ENCODE results near the gene SUMF2. TPM values are rescaled to one million over a fixed set of nuclear protein-coding genes. Genes with fewer than 3 reads are reported as not detected.
"Not testable (repeated sequence)": the region's sequence is repeated elsewhere in the genome, so short reads cannot be mapped to it uniquely, and the experiment has no call there.

The SUMF2 gene
- polyA plus RNA-seq, 1 donor from 2014 or later = 69.3 TPM

- Histone ChIP-seq H3K4me3 (ENCODE audit: low read length) (no peak overlapping the region), H3K27ac (ENCODE audit: low read length) (no peak overlapping the region), H3K9me2 (ENCODE audit: insufficient read depth, low read length) (no peaks in the 10 kb centered on the region)
Observed at GRCh38 chr7:56030340-56030739, 33.7 kb upstream of the SUMF2 start.

DNA sequence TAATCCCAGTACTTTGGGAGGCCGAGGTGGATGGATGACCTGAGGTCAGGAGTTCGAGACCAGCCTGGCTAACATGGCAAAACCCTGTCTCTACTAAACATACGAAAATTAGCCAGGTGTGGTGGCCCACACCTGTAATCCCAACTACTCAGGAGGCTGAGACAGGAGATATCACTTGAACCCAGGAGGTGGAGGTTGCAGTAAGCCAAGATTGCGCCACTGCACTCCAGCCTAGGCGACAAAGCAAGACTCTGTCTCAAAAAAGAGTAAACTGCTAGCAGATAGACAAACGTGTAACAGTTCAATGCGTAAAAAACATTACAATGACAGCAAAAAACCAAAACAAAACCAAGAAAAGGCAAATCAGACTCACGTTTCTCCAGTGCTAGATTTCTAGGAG is 32.5 kb upstream of the SUMF2 start:
- not testable (repeated sequence) for H3K4me2 ChIP-seq (ENCODE audit: low read length); H4K20me1 ChIP-seq (ENCODE audit: insufficient read depth); H3K79me2 ChIP-seq (replicated peaks; ENCODE audit: insufficient read depth, low read length); H3F3A ChIP-seq (ENCODE audit: insufficient read depth, low read length, poor library complexity, severe bottlenecking); H3K9me2 ChIP-seq (ENCODE audit: insufficient read depth, low read length); H3K27me3 ChIP-seq (ENCODE audit: insufficient read depth, low read depth, low read length); H3K9ac ChIP-seq (ENCODE audit: low read length); H2AFZ ChIP-seq (ENCODE audit: low read depth, low read length); H3K27ac ChIP-seq (ENCODE audit: low read length); H3K4me3 ChIP-seq (ENCODE audit: low read length); H3K36me3 ChIP-seq (ENCODE audit: insufficient read depth, low read length); H3K9me3 ChIP-seq (ENCODE audit: low read length)

More at GRCh38 chr7:56030340-56030739, 33.7 kb upstream of the SUMF2 start:
- Histone ChIP-seq H4K20me1 (ENCODE audit: insufficient read depth) (no peaks in the 10 kb centered on the region), H3F3A (ENCODE audit: insufficient read depth, low read length, poor library complexity, severe bottlenecking) (no peaks in the 10 kb centered on the region), H2AFZ (ENCODE audit: low read depth, low read length) (no peak overlapping the region), H3K36me3 (ENCODE audit: insufficient read depth, low read length) (no peaks in the 10 kb centered on the region), H3K9ac (ENCODE audit: low read length) (no peak overlapping the region), H3K4me2 (ENCODE audit: low read length) (no peak overlapping the region), H3K79me2 (replicated peaks; ENCODE audit: insufficient read depth, low read length) (no peaks in the 10 kb centered on the region), H3K27me3 (ENCODE audit: insufficient read depth, low read depth, low read length) (no peaks in the 10 kb centered on the region), H3K9me3 (ENCODE audit: low read length) (no peaks in the 10 kb centered on the region)
- TF ChIP-seq TAF1 (IDR thresholded peaks at IDR 0.05; ENCODE audit: low read depth) (no peak), POLR2AphosphoS5 (IDR thresholded peaks at IDR 0.05) (no peak)

GRCh38 chr7:56032578-56032977 is 31.5 kb upstream of the SUMF2 start:
- not testable (repeated sequence) for H2AFZ ChIP-seq (ENCODE audit: low read depth, low read length); H3F3A ChIP-seq (ENCODE audit: insufficient read depth, low read length, poor library complexity, severe bottlenecking); H3K36me3 ChIP-seq (ENCODE audit: insufficient read depth, low read length); H3K79me2 ChIP-seq (replicated peaks; ENCODE audit: insufficient read depth, low read length); H3K9me3 ChIP-seq (ENCODE audit: low read length); H4K20me1 ChIP-seq (ENCODE audit: insufficient read depth); H3K9me2 ChIP-seq (ENCODE audit: insufficient read depth, low read length); H3K9ac ChIP-seq (ENCODE audit: low read length); H3K4me2 ChIP-seq (ENCODE audit: low read length); H3K4me3 ChIP-seq (ENCODE audit: low read length); H3K27me3 ChIP-seq (ENCODE audit: insufficient read depth, low read depth, low read length); H3K27ac ChIP-seq (ENCODE audit: low read length)

- peak overlapping the region; percentile 69 for H3K4me2 ChIP-seq (ENCODE audit: low read length)
- H3K9me2 ChIP-seq (ENCODE audit: insufficient read depth, low read length) = no peaks in the 10 kb centered on the region
- peak overlapping the region; percentile 51 for H2AFZ ChIP-seq (ENCODE audit: low read depth, low read length)
- TF ChIP-seq EP300 (conservative IDR thresholded peaks at IDR 0.05; ENCODE audit: poor library complexity, severe bottlenecking) (no peak), MXI1 (conservative IDR thresholded peaks at IDR 0.05; ENCODE audit: poor library complexity, severe bottlenecking) (peak; percentile 48), POLR2AphosphoS5 (IDR thresholded peaks at IDR 0.05) (peak; percentile 15), CTCF (IDR thresholded peaks at IDR 0.05; ENCODE audit: poor library complexity, severe bottlenecking) (peak; percentile 47), EZH2 (IDR thresholded peaks at IDR 0.05; ENCODE audit: borderline replicate concordance, insufficient read depth, low read length, poor library complexity, severe bottlenecking) (no peak), REST (IDR thresholded peaks at IDR 0.05; ENCODE audit: borderline replicate concordance) (peak; percentile 25), RAD21 (conservative IDR thresholded peaks at IDR 0.05) (no peak), TAF1 (IDR thresholded peaks at IDR 0.05; ENCODE audit: low read depth) (no peak), SMC3 (conservative IDR thresholded peaks at IDR 0.05; ENCODE audit: poor library complexity) (no peak)
- no peaks in the 10 kb centered on the region for H4K20me1 ChIP-seq (ENCODE audit: insufficient read depth)
- H3K79me2 ChIP-seq (replicated peaks; ENCODE audit: insufficient read depth, low read length) = no peaks in the 10 kb centered on the region
- no peak overlapping the region for H3K27ac ChIP-seq (ENCODE audit: low read length)
- no peaks in the 10 kb centered on the region for H3K9me3 ChIP-seq (ENCODE audit: low read length)
- H3K4me3 ChIP-seq (ENCODE audit: low read length) = peak overlapping the region; percentile 71
- H3K27me3 ChIP-seq (ENCODE audit: insufficient read depth, low read depth, low read length) = no peaks in the 10 kb centered on the region
- no peaks in the 10 kb centered on the region for H3K36me3 ChIP-seq (ENCODE audit: insufficient read depth, low read length)
- H3F3A ChIP-seq (ENCODE audit: insufficient read depth, low read length, poor library complexity, severe bottlenecking) = no peaks in the 10 kb centered on the region
- peak overlapping the region; percentile 51 for H3K9ac ChIP-seq (ENCODE audit: low read length)
Observed at GRCh38 chr7:56033671-56034432, 30.2 kb upstream of the SUMF2 start.

Data from neural cell (in vitro differentiated cells).